Aorta (tissue), 5 donors: Measurements from ENCODE around the gene RUFY2. TPM values are rescaled to one million over a fixed set of nuclear protein-coding genes. Genes with fewer than 3 reads are reported as not detected.

Source experiments
- ATAC-seq: fragments of 200-7000 bp; cut with Tn5 transposase; one replicate; pipeline ENCODE4 v1.9.1; 2022; ENCODE audit warnings: moderate library complexity; ENCODE audit not compliant: low FRiP score
- DNase-seq, 2 donors: peaks; one replicate each; pipeline ENCODE4 v3.0.0-alpha.2; 2020
- H3K27ac ChIP-seq, 2 donors: one replicate each; pipeline ENCODE4 v1.5.1; 2013; ENCODE audit warnings: low read length in 2 of 2, mild to moderate bottlenecking in 2 of 2, moderate library complexity in 2 of 2, control low read depth in 1 of 2, inconsistent platforms in 1 of 2, low read depth in 1 of 2
- H3K27me3 ChIP-seq, 2 donors: one replicate each; pipeline ENCODE4 v1.6.1; 2013; ENCODE audit warnings: control low read depth in 1 of 2, low read length in 1 of 2, mild to moderate bottlenecking in 1 of 2, moderate library complexity in 1 of 2; ENCODE audit not compliant: insufficient read depth in 2 of 2, control insufficient read depth in 1 of 2
- H3K36me3 ChIP-seq, 2 donors: one replicate each; pipeline ENCODE4 v1.6.1; 2013; ENCODE audit warnings: control low read depth in 1 of 2, low read length in 1 of 2, mild to moderate bottlenecking in 1 of 2; ENCODE audit not compliant: insufficient read depth in 2 of 2, control insufficient read depth in 1 of 2
- H3K4me1 ChIP-seq, 2 donors: one replicate each; pipeline ENCODE4 v1.6.1; 2013; ENCODE audit warnings: low read length in 2 of 2, control low read depth in 1 of 2, mild to moderate bottlenecking in 1 of 2, moderate library complexity in 1 of 2; ENCODE audit not compliant: insufficient read depth in 2 of 2, control insufficient read depth in 1 of 2
- H3K4me3 ChIP-seq, 2 donors: one replicate each; pipeline ENCODE4 v1.5.1; 2013; ENCODE audit warnings: low read length in 2 of 2, control low read depth in 1 of 2, mild to moderate bottlenecking in 1 of 2
- H3K9me3 ChIP-seq: one replicate; pipeline ENCODE4 v1.6.1; 2013; ENCODE audit warnings: mild to moderate bottlenecking, low read length; ENCODE audit not compliant: control insufficient read depth
- WGBS, 2 donors: extraction: QIAGEN DNeasy Blood & Tissue Kit; methylation state at CpG; one replicate each; pipeline ENCODE4 v1.1.7; 2013; 5-methylcytosine and 5-hydroxymethylcytosine counted together
- intact Hi-C, 2 donors: fragments of 100-400 bp; cut with DNase I; formaldehyde crosslinking; loops; one replicate each; pipeline versions ENCODE4 v1.14.2 to v1.15.0; 2022
- polyA plus RNA-seq, 2 donors: library from polyadenylated mRNA; stranded (reverse); fragments of 200-250 nt; gene quantifications; one replicate each; pipeline ENCODE4 v1.2.3, GENCODE V29; 2013
- total RNA-seq, 2 donors: library from RNA; stranded (reverse); fragmentation: NEBNext Ultra II Directional; extraction: Animal tissue kit (Norgen Biotek cat#: 25700); gene quantifications; one replicate each; pipeline ENCODE4 v1.2.1, GENCODE V29; 2021
- donor health status: healthy with polysubstance abuse.
- donor health status: Bipolar disorder and iron deficiency.
- donor health status: DM: no; HTN: no; CAD: no.
- donor health status: DM: no; HTN: no; CAD: no.
- donor health status: DM: yes; HTN: yes; CAD: no.

Gene RUFY2
- total and polyA plus RNA-seq, 4 donors = 9.1 to 44.6 (median 23.2) TPM

DNA sequence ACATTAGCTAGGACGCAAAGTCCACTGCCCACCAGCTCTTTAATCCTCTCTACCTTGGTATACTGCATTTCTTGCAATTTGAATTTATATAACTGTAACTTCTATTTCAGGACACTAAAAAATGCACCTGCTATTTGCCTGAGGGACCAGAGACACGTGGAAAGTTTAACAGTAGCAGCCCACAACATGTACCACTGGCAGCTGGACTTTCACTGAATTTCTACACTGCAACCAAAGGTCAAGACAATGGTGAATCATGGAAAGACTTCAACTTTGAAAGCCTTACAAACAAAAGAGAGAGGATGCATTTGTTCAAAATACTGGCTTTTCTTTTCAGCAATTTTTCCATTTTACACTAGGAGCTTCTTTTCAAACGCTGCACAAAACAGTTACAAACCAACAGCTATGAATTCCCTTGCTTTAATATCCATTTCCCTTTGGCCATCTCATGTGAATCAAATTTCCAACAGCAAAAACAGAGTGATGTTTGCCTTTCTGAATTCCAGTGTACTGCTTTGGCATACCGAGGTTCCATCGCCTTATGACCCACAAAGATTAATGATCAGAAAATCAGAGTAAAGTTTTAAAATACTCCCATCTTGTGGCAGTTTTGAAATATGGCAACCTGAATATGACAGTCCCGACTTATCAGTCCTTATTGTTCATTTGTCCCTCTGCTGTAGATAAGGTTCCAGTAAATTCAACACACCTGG lies 105.1 kb downstream of the RUFY2 start:
- H3K36me3 ChIP-seq = no peaks in the 10 kb centered on the region

DNA sequence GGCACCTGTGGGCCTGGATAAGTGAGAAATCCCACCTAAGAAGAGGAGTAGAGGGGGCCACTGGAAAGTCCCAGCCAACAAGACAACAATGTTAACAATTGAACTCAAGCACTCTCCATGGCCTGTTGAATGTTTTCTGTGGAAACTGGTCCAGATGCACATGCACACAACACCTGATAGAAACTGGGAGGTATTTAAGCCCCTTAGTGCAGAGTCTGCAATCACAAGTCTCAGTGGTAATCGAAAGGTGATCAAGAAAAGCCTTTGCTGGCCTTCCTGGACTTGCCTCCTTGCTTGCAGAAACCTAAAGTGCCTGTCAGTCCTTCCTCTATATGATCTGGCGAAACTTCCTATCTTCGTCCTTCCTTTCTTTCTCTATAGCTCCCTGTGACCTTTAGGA lies 105.8 kb downstream of the RUFY2 start:
- Histone ChIP-seq H3K27ac (no peak overlapping the region), H3K9me3 (no peaks in the 10 kb centered on the region), H3K27me3 (no peaks in the 10 kb centered on the region), H3K36me3 (no peaks in the 10 kb centered on the region), H3K4me3 (no peak overlapping the region), H3K4me1 (no peaks in the 10 kb centered on the region)
- 91 to 95% methylated on average over 3 of the region's 3 CpGs for WGBS, 2 donors
- DNase-seq (no peak), ATAC-seq (no peak)
- intact Hi-C loops = no loop called here

More for the DNA sequence above, 105.1 kb downstream of the RUFY2 start:
- Histone ChIP-seq H3K4me3 (no peak overlapping the region), H3K27me3 (no peaks in the 10 kb centered on the region), H3K4me1 (no peaks in the 10 kb centered on the region), H3K9me3 (no peaks in the 10 kb centered on the region), H3K27ac (no peak overlapping the region)
- intact Hi-C loops = no loop called here
- ATAC-seq = no peak
- WGBS, 2 donors = 31 to 41% methylated on average over 6 of the region's 6 CpGs
- no peak for DNase-seq

DNA sequence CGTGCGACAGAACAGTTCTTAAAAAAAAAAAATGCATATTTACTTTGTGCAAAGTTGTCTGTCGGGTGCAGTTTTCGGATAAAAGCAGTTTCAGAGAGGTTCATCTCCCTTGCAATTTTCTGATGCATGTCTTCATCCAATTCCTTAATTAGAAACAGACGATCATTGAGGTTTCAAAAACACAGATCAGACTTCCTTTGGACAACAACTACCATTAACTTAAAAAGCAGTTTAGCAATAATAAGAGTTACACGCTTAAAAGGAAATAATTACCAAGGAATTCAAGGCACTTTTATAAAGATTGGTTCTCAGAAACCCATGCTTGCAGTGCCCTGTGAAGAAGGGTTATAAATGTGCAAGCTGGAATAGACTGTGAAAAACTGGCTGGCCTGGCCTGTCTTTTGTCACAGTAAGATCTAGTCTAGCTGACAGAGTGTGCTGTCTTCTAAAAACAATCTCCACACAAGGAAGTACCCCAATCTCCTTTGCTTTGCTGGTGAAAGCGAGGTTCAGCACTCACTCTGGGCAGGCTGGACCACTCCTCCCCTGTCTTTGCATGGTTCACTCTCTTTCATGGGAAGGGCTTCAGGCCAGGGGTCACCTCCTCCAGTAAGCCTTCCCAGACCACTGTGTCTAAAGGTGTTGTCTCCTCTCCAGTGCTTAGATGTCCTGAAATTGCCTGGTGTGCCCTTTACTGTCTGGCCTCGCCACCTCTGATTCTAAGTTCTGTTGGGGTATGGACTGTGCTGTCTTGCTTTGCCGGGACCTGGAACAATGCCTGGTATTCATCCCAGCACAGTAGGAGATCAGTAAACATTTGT lies 110.0 kb downstream of the RUFY2 start:
- Histone ChIP-seq H3K9me3 (no peaks in the 10 kb centered on the region), H3K36me3 (peaks cover 0 to 2% of the 10 kb centered on the region in 2 donors), H3K4me3 (no peak overlapping the region), H3K4me1 (no peaks in the 10 kb centered on the region), H3K27ac (no peak overlapping the region), H3K27me3 (no peaks in the 10 kb centered on the region)
- intact Hi-C loops = no loop called here
- no peak for ATAC-seq
- DNase-seq = no peak
- 77 to 82% methylated on average over 9 of the region's 9 CpGs for WGBS, 2 donors

Other genes starting within 250 kb of the RUFY2 start
- under 1 TPM in 1 of 2 donors, not detected in 1; 0.23 TPM for gene ATOH7, start 175.2 kb downstream of the RUFY2 start, total RNA-seq
- not detected for gene ATOH7, start 175.2 kb downstream of the RUFY2 start, polyA plus RNA-seq
- 100 to 1,000 TPM; 106 to 121 TPM for gene HNRNPH3, start 75.2 kb downstream of the RUFY2 start, total RNA-seq
- 100 to 1,000 TPM; 135 to 200 TPM for gene HNRNPH3, start 75.2 kb downstream of the RUFY2 start, polyA plus RNA-seq
- 1 to 10 TPM; 6.8 to 7.7 TPM for gene PBLD, start 74.3 kb downstream of the RUFY2 start, total RNA-seq
- 10 to 100 TPM in 1 of 2 donors, 1 to 10 TPM in 1; 5.8 to 36.8 TPM for gene PBLD, start 74.3 kb downstream of the RUFY2 start, polyA plus RNA-seq
- gene DNA2, start 64.7 kb upstream of the RUFY2 start, total RNA-seq = 1 to 10 TPM; 3.9 to 5.9 TPM
- gene DNA2, start 64.7 kb upstream of the RUFY2 start, polyA plus RNA-seq = 1 to 10 TPM in 1 of 2 donors, under 1 TPM in 1; 0.64 to 2.5 TPM
- gene SLC25A16, start 120.2 kb upstream of the RUFY2 start, total RNA-seq = 10 to 100 TPM; 20.7 to 29.1 TPM
- 1 to 10 TPM; 5.5 to 9.0 TPM for gene SLC25A16, start 120.2 kb upstream of the RUFY2 start, polyA plus RNA-seq
- gene TET1, start 153.1 kb upstream of the RUFY2 start, total RNA-seq = 1 to 10 TPM; 2.2 to 3.6 TPM
- under 1 TPM; 0.18 to 0.25 TPM for gene TET1, start 153.1 kb upstream of the RUFY2 start, polyA plus RNA-seq